AG09309 (cell line): ENCODE results near the gene COL19A1.

Experiments
- DNase-seq: peaks from one replicate; pipeline ENCODE4 v3.0.0-alpha.2; 2010; ENCODE audit warnings: low read depth
- H3K4me3 ChIP-seq: 2 replicates; pipeline ENCODE4 v1.5.1; 2011; ENCODE audit warnings: mild to moderate bottlenecking, low read depth, low read length, moderate library complexity; ENCODE audit not compliant: control insufficient read depth
- TF ChIP-seq, protein P1 (sequence below): IDR thresholded peaks from 2 replicates; pipeline ENCODE4 v1.5.1; 2011; ENCODE audit warnings: mild to moderate bottlenecking, low read depth, low read length, inconsistent platforms; ENCODE audit not compliant: insufficient read depth, control insufficient read depth; ENCODE audit errors: missing control alignments

Gene COL19A1

DNA sequence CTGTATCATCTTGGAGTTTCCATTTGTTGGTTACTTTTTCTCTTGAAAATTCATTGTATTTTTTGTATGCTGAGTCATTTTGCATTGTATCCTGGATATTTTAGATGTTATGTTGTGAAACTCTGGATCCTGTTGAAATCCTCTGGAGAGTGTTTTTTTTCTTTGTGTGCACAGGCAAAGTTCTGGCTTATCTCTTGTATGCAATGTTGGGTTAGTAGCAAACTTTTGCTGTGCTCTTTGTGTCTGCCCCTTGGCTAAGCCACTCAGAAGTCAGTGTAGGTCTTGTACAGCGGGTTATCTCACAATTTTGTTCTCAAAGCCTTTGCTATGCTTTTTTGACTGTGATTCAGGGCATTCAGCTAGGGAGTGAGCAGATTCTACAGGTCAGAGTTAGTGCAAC is 40.5 kb upstream of the COL19A1 start:
- TF ChIP-seq, protein P1, sequence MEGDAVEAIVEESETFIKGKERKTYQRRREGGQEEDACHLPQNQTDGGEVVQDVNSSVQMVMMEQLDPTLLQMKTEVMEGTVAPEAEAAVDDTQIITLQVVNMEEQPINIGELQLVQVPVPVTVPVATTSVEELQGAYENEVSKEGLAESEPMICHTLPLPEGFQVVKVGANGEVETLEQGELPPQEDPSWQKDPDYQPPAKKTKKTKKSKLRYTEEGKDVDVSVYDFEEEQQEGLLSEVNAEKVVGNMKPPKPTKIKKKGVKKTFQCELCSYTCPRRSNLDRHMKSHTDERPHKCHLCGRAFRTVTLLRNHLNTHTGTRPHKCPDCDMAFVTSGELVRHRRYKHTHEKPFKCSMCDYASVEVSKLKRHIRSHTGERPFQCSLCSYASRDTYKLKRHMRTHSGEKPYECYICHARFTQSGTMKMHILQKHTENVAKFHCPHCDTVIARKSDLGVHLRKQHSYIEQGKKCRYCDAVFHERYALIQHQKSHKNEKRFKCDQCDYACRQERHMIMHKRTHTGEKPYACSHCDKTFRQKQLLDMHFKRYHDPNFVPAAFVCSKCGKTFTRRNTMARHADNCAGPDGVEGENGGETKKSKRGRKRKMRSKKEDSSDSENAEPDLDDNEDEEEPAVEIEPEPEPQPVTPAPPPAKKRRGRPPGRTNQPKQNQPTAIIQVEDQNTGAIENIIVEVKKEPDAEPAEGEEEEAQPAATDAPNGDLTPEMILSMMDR = no peak
- no peak overlapping the region for H3K4me3 ChIP-seq
- peak; percentile 5 for DNase-seq

DNA sequence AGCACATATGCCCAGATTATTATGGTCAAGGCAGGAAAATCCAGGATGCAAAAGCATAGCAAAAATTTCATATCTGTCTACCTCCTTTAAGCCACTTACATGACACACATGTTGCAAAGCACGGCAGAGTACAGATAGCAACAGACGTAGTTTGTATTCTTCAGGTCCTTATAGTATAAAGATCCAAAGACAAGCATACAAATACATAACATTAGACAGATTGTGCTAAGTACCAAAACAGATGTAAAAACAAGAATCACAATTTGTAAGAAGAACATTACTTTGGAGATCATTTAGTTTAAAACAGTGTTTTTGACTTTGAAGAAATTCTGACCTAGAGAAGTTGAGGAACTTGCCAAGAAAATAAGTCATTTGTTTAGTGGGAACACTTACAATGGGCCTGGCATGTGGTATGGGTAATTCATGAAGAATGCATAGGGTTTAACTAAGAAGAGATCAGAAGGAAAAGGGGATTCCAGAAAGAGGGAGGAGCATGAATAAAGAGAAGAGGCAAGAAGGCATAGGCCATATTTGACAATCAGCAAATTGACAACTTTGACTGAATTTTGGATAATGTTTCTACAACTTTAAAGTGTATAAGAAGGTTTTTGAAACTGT is 39.0 kb upstream of the COL19A1 start:
- TF ChIP-seq, protein P1 = no peak
- no peak for DNase-seq
- no peak overlapping the region for H3K4me3 ChIP-seq

DNA sequence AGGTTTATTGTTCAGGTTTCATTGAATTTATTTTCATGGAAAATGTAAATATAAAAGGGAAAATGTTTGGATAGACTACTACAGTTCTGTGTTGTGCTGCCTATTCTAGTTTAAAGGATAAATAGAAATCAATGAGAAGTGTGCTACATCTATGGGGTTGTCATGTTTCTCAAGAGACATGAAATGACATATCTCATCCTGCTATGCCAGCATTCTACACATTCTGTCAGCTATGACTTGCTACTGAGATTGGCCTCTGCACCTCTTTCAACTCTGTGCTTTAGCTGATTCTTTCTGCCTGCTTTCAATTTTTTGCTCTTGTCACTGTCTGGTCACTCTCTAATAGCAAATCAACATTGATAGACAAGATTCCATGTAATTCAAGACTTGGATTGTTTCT is 33.8 kb upstream of the COL19A1 start:
- TF ChIP-seq, protein P1 = no peak
- H3K4me3 ChIP-seq = no peak overlapping the region
- no peak for DNase-seq

DNA sequence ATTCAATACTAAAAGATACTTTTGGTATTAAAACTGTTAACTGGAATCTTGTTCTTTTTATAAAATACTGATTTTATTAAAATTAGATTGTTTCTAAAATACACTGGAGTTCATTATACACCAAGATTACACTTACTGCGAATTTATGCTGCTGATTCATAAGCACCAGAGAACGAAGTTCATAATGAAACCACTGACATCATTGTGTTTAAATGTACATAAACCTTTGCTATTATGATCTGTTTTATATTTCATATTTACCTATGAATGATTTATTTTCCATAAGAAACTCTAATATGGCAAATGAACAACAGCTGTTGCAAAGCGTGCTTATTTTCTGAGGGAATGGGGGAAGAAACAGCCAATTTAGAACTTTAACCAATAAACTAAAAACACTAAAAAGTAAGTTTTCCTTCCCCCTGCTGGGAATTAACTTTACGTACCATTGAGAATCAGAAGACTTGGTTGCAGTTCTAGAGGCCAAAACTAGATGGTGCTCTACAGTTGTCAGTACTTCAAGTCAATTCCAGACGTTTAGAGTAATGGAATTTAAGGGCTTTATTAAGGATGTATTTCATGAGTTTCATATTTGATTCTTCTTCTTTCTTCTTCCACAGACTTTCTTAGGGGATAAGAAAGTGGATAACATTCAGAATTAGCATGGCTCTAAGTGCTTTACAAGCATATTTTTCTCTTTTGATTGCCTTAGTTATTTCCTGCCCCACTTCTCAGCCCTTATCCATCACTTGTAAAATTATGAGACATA is 30.8 kb upstream of the COL19A1 start:
- peak; percentile 42 for DNase-seq
- no peak overlapping the region for H3K4me3 ChIP-seq
- TF ChIP-seq, protein P1 = peak; percentile 79

DNA sequence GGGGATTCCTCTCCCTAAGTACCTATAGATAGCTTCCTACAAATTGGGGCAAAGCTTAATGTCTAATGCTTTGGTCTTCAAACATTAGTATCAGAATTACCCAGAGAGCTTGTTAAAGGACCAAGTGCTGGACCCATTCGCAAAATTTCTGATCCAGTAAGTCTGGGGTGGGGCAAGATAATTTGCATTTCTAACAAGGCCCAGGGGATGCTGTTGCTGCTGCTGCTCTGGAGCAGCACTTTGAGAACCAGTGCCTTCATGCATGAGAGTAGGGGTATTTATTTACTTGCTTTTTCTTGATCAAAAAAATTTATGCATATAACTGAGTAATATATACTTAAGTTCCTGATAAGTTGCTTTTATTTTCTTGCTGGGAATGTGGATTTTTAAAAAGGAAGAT is 24.5 kb upstream of the COL19A1 start:
- H3K4me3 ChIP-seq = no peak overlapping the region
- DNase-seq = no peak
- TF ChIP-seq, protein P1 = no peak

- H3K4me3 ChIP-seq = no peak overlapping the region
- DNase-seq = no peak
- TF ChIP-seq, protein P1 = no peak
Observed at GRCh38 chr6:69843189-69843588, 23.2 kb upstream of the COL19A1 start.
